Muscle of back (tissue), 11 donors: ENCODE results near the gene DNM2. TPM values are rescaled to one million over a fixed set of nuclear protein-coding genes. Genes with fewer than 3 reads are reported as not detected.

Experiments
- DNase-seq, 3 donors: peaks; one replicate each; pipeline versions ENCODE4 v3.0.0 to v3.0.0-alpha.2; 2013
- polyA plus RNA-seq, 10 donors: library from polyadenylated mRNA; unstranded; fragments of 120-200 nt; gene quantifications; one replicate each; pipeline ENCODE4 v1.2.1, GENCODE V29; 2013; ENCODE audit not compliant: insufficient read length in 10 of 10

The DNM2 gene
- polyA plus RNA-seq, 10 donors: 60.7 to 83.2 (median 72.5) TPM

- DNase-seq: no peak
These were observed 29.2 kb upstream of the DNM2 start for GRCh38 chr19:10688545-10689280.

GRCh38 chr19:10690341-10690781 is 27.5 kb upstream of the DNM2 start:
- no peak for DNase-seq

- no peak for DNase-seq
These were observed 26.5 kb upstream of the DNM2 start for GRCh38 chr19:10691178-10691881.

GRCh38 chr19:10691883-10692282 is 26.0 kb upstream of the DNM2 start:
- DNase-seq: no peak

- DNase-seq: no peak
These were observed 25.1 kb upstream of the DNM2 start for GRCh38 chr19:10692673-10693264.

GRCh38 chr19:10694706-10695307 is 23.1 kb upstream of the DNM2 start:
- no peak for DNase-seq

GRCh38 chr19:10695401-10696398 is 22.2 kb upstream of the DNM2 start:
- peak; percentile 87 to 95 (median 92) for DNase-seq

- DNase-seq: peak in 2 of 3 donors; percentile 27 to 45
These were observed 18.1 kb upstream of the DNM2 start for GRCh38 chr19:10699650-10700335.

- peak in 1 of 3 donors; percentile 45 for DNase-seq
These were observed 15.8 kb upstream of the DNM2 start for GRCh38 chr19:10701955-10702525.

GRCh38 chr19:10706990-10707389 is 10.9 kb upstream of the DNM2 start:
- no peak for DNase-seq

GRCh38 chr19:10707440-10707839 is 10.4 kb upstream of the DNM2 start:
- DNase-seq: no peak

GRCh38 chr19:10708291-10708690 is 9.6 kb upstream of the DNM2 start:
- no peak for DNase-seq

GRCh38 chr19:10712045-10712444 is 5.8 kb upstream of the DNM2 start:
- no peak for DNase-seq

- DNase-seq: no peak
These were observed 5.1 kb upstream of the DNM2 start for GRCh38 chr19:10712754-10713153.

- no peak for DNase-seq
These were observed 4.6 kb upstream of the DNM2 start for GRCh38 chr19:10713317-10713716.

- no peak for DNase-seq
These were observed 874 bp upstream of the DNM2 start for GRCh38 chr19:10717054-10717355.

- peak in 1 of 3 donors; percentile 42 for DNase-seq
These were observed 622 bp downstream of the DNM2 start for GRCh38 chr19:10718205-10719196.

GRCh38 chr19:10719466-10719961 is 1.6 kb downstream of the DNM2 start:
- no peak for DNase-seq

- DNase-seq: no peak
These were observed 2.8 kb downstream of the DNM2 start for GRCh38 chr19:10720607-10721125.
